Osteoblast (primary cell): ENCODE data around the gene SHROOM2. TPM values are rescaled to one million over a fixed set of nuclear protein-coding genes. Genes with fewer than 3 reads are reported as not detected.

Experiments
- DNase-seq: peaks from one replicate; pipeline ENCODE4 v3.0.0; 2011; ENCODE audit warnings: low spot score, mixed read lengths; ENCODE audit not compliant: insufficient read length; ENCODE audit errors: missing footprints
- H2AFZ ChIP-seq: 2 replicates; pipeline ENCODE4 v1.6.0; 2011; ENCODE audit warnings: mild to moderate bottlenecking, low read length
- H3K27ac ChIP-seq: 2 replicates; pipeline ENCODE4 v1.5.1; 2011; ENCODE audit warnings: mild to moderate bottlenecking, low read depth, low read length, moderate library complexity
- H3K27me3 ChIP-seq: 2 replicates; pipeline ENCODE4 v1.6.0; 2012; ENCODE audit warnings: mild to moderate bottlenecking, control low read depth, inconsistent platforms, low read length, moderate library complexity; ENCODE audit not compliant: insufficient read depth
- H3K36me3 ChIP-seq: 2 replicates; pipeline ENCODE4 v1.5.1; 2011; ENCODE audit warnings: mild to moderate bottlenecking, low read length, control low read depth, moderate library complexity; ENCODE audit not compliant: insufficient read depth
- H3K4me1 ChIP-seq: 2 replicates; pipeline ENCODE4 v1.5.1; 2011; ENCODE audit warnings: mild to moderate bottlenecking, low read length, control low read depth, moderate library complexity; ENCODE audit not compliant: insufficient read depth
- H3K4me2 ChIP-seq: 2 replicates; pipeline ENCODE4 v1.6.0; 2011; ENCODE audit warnings: mild to moderate bottlenecking, low read length; ENCODE audit not compliant: insufficient read depth
- H3K4me3 ChIP-seq: fragments of 200-600 bp; sonication (generic); 3 replicates; pipeline ENCODE4 v1.5.1; 2012; ENCODE audit warnings: mild to moderate bottlenecking, low read length, inconsistent platforms; ENCODE audit not compliant: insufficient read depth
- H3K79me2 ChIP-seq: 2 replicates; pipeline ENCODE4 v1.6.0; 2012; ENCODE audit warnings: mild to moderate bottlenecking, low read length, control low read depth, inconsistent platforms; ENCODE audit not compliant: insufficient read depth
- H3K9me3 ChIP-seq: 2 replicates; pipeline ENCODE4 v1.5.1; 2011; ENCODE audit warnings: low read depth, low read length, control low read depth
- H4K20me1 ChIP-seq: 2 replicates; pipeline ENCODE4 v1.6.0; 2012; ENCODE audit warnings: mild to moderate bottlenecking, low read length, control low read depth; ENCODE audit not compliant: insufficient read depth
- CTCF ChIP-seq: IDR thresholded peaks from 2 replicates; pipeline ENCODE4 v1.5.1; 2011; ENCODE audit warnings: mild to moderate bottlenecking, low read depth, low read length, moderate library complexity; ENCODE audit errors: extremely low read depth
- total RNA-seq: library from RNA; depleted of rRNA; stranded (reverse); fragments of >200 nt; gene quantifications from 2 replicates; pipeline ENCODE4 v1.2.3, GENCODE V29; 2012

Gene SHROOM2
- total RNA-seq, 1 donor, result 8.0 TPM

GRCh38 chrX:9739130-9739529 lies 47.1 kb upstream of the SHROOM2 start:
- no peak overlapping the region for H3K27ac ChIP-seq
- no peaks in the 10 kb centered on the region for H4K20me1 ChIP-seq
- H3K4me1 ChIP-seq, result no peaks in the 10 kb centered on the region
- no peak for DNase-seq
- H3K4me3 ChIP-seq, result no peak overlapping the region
- no peak overlapping the region for H3K4me2 ChIP-seq
- no peak for TF ChIP-seq CTCF
- H3K79me2 ChIP-seq, result no peaks in the 10 kb centered on the region
- no peaks in the 10 kb centered on the region for H3K9me3 ChIP-seq
- no peaks in the 10 kb centered on the region for H3K27me3 ChIP-seq
- H2AFZ ChIP-seq, result no peak overlapping the region
- no peaks in the 10 kb centered on the region for H3K36me3 ChIP-seq

- Histone ChIP-seq H3K4me2 (no peak overlapping the region), H3K36me3 (no peaks in the 10 kb centered on the region), H2AFZ (no peak overlapping the region), H3K4me3 (no peak overlapping the region), H3K27ac (no peak overlapping the region), H3K27me3 (no peaks in the 10 kb centered on the region), H3K79me2 (no peaks in the 10 kb centered on the region), H4K20me1 (no peaks in the 10 kb centered on the region), H3K4me1 (no peaks in the 10 kb centered on the region), H3K9me3 (no peaks in the 10 kb centered on the region)
- no peak for TF ChIP-seq CTCF
- no peak for DNase-seq
Measured at GRCh38 chrX:9745417-9746115, 40.7 kb upstream of the SHROOM2 start.

GRCh38 chrX:9746148-9746888 lies 39.9 kb upstream of the SHROOM2 start:
- Histone ChIP-seq H4K20me1 (no peaks in the 10 kb centered on the region), H3K9me3 (no peaks in the 10 kb centered on the region), H3K79me2 (no peaks in the 10 kb centered on the region), H3K4me3 (no peak overlapping the region), H3K27ac (peak overlapping the region; percentile 20), H2AFZ (no peak overlapping the region), H3K36me3 (no peaks in the 10 kb centered on the region), H3K4me1 (no peaks in the 10 kb centered on the region), H3K27me3 (no peaks in the 10 kb centered on the region), H3K4me2 (no peak overlapping the region)
- TF ChIP-seq CTCF, result no peak
- no peak for DNase-seq

GRCh38 chrX:9747644-9748043 lies 38.6 kb upstream of the SHROOM2 start:
- Histone ChIP-seq H3K79me2 (no peaks in the 10 kb centered on the region), H2AFZ (no peak overlapping the region), H4K20me1 (no peaks in the 10 kb centered on the region), H3K36me3 (no peaks in the 10 kb centered on the region), H3K4me2 (no peak overlapping the region), H3K9me3 (no peaks in the 10 kb centered on the region), H3K27me3 (no peaks in the 10 kb centered on the region), H3K4me3 (no peak overlapping the region), H3K27ac (no peak overlapping the region), H3K4me1 (no peaks in the 10 kb centered on the region)
- DNase-seq, result no peak
- no peak for TF ChIP-seq CTCF
